Endometrium (tissue), 2 donors: Measurements from ENCODE around the gene GPR82.
"Not testable (repeated sequence)": the region's sequence is repeated elsewhere in the genome, so short reads cannot be mapped to it uniquely, and the experiment has no call there.

ENCODE experiments used
- FAIRE-seq: peaks from 2 replicates; lab custom pipeline; 2012; peaks lifted over from hg19 to GRCh38; lab: Jason Lieb, UNC
- donor health status: control.
- donor health status: control.

GPR82 gene

GRCh38 chrX:41719610-41720009 lies 4.4 kb upstream of the GPR82 start:
- FAIRE-seq, result not testable (repeated sequence)

DNA sequence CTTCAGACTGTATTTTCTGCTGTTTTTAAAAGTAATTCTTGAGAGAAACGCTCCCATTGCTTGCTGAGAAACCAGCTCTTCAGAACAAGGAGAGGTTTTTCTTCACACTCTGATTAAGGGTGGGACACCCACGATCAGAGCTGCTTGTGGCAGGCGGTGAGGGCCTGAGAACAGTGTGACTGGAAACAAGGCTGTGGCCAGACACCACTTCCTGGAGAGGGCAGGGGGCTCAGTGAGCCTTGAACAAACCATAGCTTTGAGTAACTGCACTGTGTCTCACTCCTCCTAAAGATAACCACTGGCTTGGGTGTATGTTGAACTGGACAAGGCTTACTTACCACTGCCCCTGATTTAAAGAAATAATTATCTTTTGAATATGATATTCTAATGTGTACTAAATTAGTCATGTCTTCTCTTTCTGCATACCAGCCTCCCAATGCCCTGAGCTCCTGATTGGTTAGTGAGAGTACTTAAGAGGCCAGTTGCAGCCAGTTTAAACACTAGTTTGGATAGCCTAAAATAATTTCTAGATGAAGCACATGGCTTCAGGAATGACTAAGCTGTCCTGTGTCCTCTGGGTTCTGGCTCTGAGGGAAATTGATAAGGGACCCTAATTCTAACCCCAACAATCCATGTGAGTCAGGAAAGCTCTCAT lies 3.7 kb upstream of the GPR82 start:
- no peak for FAIRE-seq

- no peak for FAIRE-seq
Measured at GRCh38 chrX:41721590-41721989, 2.4 kb upstream of the GPR82 start.

DNA sequence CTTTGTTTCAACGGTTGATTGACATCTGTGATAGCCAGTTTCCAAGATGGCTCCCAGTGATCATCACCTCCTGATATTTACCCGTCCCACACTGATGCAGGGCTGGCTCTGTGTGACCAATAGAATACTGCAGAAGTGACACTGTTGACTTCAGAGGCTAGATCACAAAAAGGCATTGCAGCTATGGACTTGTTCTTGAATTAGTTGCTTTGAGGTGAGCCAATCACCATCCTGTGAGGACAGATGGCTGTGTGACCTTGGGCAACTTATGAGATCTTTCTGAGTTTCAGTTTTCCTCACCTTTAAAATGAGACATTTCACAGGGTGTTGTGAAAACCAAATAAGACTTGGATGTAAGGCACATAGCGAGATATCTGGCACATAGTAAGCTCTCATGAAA lies 1.8 kb upstream of the GPR82 start:
- FAIRE-seq, result no peak

DNA sequence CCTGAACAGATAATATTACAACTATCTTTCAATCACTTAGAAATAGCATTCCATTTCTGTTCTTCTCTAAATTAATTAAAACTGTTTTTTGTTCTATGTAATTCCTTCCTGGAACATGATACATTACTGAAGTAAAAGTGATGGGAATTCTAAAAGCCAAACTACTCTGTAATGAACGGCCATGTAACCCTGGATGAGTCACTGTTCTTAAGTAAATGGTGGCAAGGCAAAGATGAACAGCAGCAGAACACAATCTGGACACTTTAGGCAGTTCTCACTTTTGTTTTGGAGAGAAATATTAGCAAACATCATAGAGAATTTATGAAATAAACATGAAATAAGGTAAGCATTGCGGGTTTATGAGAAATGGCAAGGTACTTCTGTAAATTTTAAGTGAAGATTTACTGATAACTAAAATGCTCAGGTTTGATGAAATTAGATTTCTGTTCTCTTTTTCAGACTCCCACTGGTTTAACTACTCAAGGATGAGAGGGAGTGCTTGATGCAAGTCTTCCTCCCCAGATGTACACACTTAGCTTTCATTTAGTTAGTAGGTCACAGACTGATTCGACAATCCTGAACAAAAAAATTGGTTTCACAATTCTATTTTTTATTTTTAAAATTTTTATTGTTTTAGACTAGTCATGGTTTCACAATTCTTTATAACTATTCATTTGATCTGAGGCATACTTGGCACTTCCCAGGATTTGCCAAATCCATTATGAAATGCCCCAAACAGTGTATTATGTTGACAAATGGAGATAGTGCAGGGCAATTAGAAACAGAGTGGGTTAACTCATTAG lies 964 bp upstream of the GPR82 start:
- no peak for FAIRE-seq

DNA sequence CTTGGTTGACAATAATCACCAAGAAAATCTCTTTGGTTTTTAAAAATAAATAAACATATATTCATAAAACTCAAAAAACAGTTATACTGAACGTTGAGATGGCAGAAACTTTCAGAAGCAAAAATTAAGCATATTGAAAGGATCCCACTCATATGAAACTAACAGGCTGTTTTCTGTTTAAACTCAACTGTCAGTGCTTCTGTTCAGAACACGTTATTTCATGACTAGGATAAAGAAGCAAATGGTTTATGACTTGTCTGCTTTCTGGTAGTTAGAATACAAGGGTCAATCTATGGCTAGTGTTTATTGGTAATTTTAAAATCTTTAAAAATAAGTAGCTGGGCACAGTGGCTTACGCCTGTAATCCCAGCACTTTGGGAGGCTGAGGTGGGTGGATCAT lies 4.1 kb downstream of the GPR82 start:
- no peak for FAIRE-seq

DNA sequence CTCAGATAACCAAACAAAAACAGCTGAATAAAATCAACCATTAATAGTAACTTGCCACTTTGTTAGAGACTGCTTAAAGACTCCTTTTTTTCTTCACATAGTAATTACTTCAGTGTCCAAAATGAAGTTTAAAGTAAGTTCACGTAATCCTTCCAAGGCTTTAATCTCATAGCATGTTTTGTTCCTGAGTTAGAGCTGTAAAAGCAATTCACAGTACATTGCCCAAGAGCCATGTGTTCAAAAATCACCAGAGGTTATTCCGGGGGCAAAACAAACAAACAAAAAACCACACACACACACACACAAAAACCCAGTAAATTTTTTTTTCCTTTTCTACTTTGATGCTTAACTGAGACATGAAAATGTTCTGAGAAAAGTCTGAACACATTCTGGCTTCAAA lies 6.1 kb downstream of the GPR82 start:
- no peak for FAIRE-seq

DNA sequence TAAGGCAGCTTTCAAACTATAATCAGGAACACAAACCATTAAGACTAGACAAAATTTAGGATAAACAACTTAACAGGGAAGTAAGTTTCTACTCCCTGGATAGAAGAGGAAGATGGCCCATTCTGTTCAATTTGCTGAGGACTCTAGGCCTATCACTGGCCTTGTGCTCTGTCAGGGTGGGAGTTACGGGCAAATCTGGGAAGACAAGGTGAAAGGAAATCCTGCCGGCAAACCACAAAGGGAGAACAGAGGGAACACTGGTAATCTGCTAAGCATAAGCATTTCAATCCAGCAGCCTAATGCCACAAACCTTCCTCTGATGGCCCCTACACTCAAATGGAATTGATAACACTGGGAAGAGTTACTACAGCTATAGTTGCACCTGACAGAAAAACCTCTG lies 8.3 kb downstream of the GPR82 start:
- no peak for FAIRE-seq

GRCh38 chrX:41733939-41734338 lies 10.0 kb downstream of the GPR82 start:
- no peak for FAIRE-seq

- FAIRE-seq, result no peak
Measured at GRCh38 chrX:41734530-41734929, 10.5 kb downstream of the GPR82 start.

- FAIRE-seq, result no peak
Measured at GRCh38 chrX:41737065-41737464, 13.1 kb downstream of the GPR82 start.

DNA sequence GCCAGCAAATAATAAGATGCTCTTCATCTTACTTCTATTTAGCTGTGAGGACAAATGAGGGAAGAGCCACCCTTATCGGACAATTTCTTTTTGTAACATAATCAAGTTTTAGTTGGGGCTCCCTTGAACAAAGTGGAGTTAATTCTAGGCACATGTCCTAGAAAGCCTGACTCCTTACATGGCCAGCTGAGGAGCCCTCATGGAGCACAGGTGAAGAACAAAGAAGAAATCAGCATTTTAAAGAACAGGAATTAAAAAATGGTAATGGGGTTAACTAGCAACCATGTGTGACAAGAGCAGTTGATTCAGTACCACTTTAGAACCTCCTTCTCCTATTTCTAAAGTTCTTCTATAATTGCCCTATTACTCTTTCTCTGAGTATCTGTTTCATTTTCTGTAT lies 15.9 kb downstream of the GPR82 start:
- no peak for FAIRE-seq

DNA sequence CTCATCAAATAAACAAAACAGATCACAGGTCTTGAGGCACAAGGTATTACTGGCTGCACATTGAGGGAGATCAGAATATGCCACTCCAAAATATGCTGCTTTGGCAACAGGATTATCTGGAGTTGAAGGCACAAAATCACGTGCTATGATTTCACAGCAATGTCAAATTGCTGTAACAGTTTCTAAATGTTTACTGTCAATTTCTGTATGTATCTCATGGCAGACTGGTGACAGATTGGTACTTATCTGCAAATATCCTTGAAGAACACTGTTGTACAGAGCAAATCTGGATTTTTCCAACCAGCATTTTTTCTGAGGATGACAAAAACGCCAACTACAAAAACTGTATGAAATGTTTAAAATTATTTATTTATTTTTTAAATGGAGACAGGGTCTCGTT lies 26.7 kb downstream of the GPR82 start:
- no peak for FAIRE-seq

DNA sequence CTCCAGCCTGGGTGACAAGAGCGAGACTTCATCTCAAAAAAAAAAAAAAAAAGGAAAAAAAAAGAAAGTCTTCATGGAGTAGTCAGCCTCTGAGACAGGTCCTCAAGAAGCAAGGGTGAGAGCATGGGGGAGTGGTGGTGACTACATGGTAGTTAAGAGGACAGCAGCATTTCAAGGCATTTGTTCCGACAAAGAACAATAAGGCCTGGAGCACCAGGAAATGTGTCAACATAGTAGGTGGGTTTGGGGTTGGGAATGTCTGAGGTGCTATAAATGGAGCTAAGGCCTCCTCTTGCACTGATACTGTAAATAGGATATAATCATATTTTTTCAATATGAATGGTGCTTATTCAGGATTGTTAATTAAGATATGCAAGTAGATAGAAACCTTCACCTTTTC lies 34.4 kb downstream of the GPR82 start:
- no peak for FAIRE-seq

GRCh38 chrX:41759817-41760216 lies 35.8 kb downstream of the GPR82 start:
- no peak for FAIRE-seq

DNA sequence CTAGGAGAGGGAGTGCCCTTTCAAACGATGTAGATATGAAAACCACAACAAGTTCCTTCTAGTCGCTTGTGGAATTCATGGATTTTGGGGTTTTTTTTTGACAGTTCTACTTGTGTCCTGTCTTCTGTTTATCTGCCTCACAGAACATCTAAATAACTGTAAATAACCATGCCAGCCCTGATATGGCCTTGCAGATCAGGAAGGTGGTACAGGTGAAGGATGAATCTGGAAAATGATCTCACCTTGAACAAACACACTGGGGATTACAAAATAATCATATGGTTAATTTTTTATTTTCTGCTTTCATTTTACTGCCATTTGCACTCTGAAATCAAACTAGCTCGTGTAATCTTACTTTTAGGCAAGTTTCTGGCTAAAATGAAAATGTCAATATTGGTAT lies 37.2 kb downstream of the GPR82 start:
- FAIRE-seq, result no peak

DNA sequence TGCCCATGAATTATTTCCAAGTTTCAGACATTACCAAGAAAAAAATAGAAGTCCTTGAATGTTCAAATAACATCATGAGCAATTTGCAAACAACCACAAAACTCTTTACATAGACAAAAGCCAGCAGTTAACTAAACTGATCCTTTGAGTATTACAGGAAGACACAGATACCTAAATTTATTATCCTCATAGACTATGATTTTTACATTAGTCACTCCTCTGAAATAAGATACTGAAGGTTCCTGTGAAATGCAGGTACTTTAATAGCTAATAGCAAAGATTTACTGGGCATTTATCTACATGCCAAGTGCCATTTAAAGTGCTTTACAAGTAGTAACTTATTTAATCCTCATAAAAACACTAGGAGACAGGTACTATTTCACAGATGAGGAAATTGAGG lies 37.7 kb downstream of the GPR82 start:
- FAIRE-seq, result no peak

DNA sequence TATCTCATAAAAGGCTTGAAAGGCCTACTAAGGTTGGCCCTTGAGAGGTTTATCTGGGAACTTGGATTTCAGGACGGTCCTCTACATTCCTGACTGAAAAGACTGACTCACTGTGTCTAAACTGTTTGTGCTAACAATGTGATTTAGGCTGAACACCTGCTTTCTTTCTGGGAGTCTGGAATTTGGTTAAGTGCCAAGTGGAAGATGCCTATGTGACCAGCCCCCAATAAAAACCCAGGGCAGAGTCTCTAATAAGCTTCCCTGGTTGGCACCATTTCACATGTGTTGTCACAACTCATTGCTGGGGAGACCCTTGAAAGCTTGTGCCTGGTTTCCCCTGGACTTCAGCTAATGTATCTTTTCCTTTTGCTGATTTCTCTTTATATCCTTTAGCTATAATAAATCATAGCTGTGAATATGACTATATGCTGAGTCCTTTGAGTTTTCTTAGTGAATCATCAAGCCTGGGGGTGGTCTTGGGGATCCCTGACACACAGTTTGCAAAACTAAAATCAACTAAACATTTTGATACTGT lies 55.1 kb downstream of the GPR82 start:
- FAIRE-seq, result no peak
